ENCODE data around the gene MROH8. TPM values are rescaled to one million over a fixed set of nuclear protein-coding genes. Genes with fewer than 3 reads are reported as not detected.

The MROH8 gene
- total and polyA plus RNA-seq, 2 of the 13 experiments (the other 11 are each of a cell fraction or from before 2014, with no cell fraction given) = 2.6 to 5.5 TPM

- TF ChIP-seq ZNF280B (CRISPR knock-in tag; IDR thresholded peaks at IDR 0.05; ENCODE audit: borderline replicate concordance) = no peak
- no peak for TF ChIP-seq ZFP41 (CRISPR knock-in tag; IDR thresholded peaks at IDR 0.05; ENCODE audit: borderline replicate concordance)
- TF ChIP-seq ZMYM3 (CRISPR knock-in tag; IDR thresholded peaks at IDR 0.05) = no peak; the same call in 1 of the 2 replicates
- TF ChIP-seq FOXO1 (CRISPR knock-in tag; IDR thresholded peaks at IDR 0.05) = no peak
- no peak for TF ChIP-seq CCDC6 (CRISPR knock-in tag; IDR thresholded peaks at IDR 0.05)
- TF ChIP-seq EHMT2 (IDR thresholded peaks at IDR 0.05; ENCODE audit: borderline replicate concordance, low read depth, low read length) = no peak
- 0 out of 2 replicates have a peak, but pooled peaks have one; percentile 34 for TF ChIP-seq MIER3 (CRISPR knock-in tag; IDR thresholded peaks at IDR 0.05; ENCODE audit: borderline replicate concordance)
- TF ChIP-seq ZNF382 (CRISPR knock-in tag; IDR thresholded peaks at IDR 0.05; ENCODE audit: borderline replicate concordance) = no peak
- TF ChIP-seq FOXA1 (IDR thresholded peaks at IDR 0.05) = no peak
- peak; percentile 44; the same call in 1 of the 2 replicates for TF ChIP-seq FOXA1 (CRISPR knock-in tag; IDR thresholded peaks at IDR 0.05)
- TF ChIP-seq SP1 (IDR thresholded peaks at IDR 0.05) = no peak
- TF ChIP-seq SP1 (CRISPR knock-in tag; IDR thresholded peaks at IDR 0.05) = no peak
- TF ChIP-seq TFDP2 (CRISPR knock-in tag; IDR thresholded peaks at IDR 0.05) = no peak
- no peak for TF ChIP-seq ZNF234 (CRISPR knock-in tag; conservative IDR thresholded peaks at IDR 0.05)
- no peak for TF ChIP-seq MXD4 (CRISPR knock-in tag; IDR thresholded peaks at IDR 0.05)
- TF ChIP-seq HMGXB4 (CRISPR knock-in tag; IDR thresholded peaks at IDR 0.05; ENCODE audit: borderline replicate concordance in 1 of 2, low read depth in 1 of 2) = no peak
- TF ChIP-seq CSRNP2 (CRISPR knock-in tag; conservative IDR thresholded peaks at IDR 0.05; ENCODE audit: low read depth) = no peak
- no peak for TF ChIP-seq SMYD3 (CRISPR knock-in tag; IDR thresholded peaks at IDR 0.05)
- TF ChIP-seq ZNF235 (CRISPR knock-in tag; IDR thresholded peaks at IDR 0.05; ENCODE audit: borderline replicate concordance) = no peak
- TF ChIP-seq ZNF629 (CRISPR knock-in tag; conservative IDR thresholded peaks at IDR 0.05) = 0 out of 2 replicates have a peak, but pooled peaks have one; percentile 36
- no peak for TF ChIP-seq ZBTB14 (CRISPR knock-in tag; IDR thresholded peaks at IDR 0.05)
- TF ChIP-seq FOSL2 (CRISPR knock-in tag; IDR thresholded peaks at IDR 0.05) = peak; percentile 87
Observed at GRCh38 chr20:37152284-37152683, 27.1 kb downstream of the MROH8 start (continued).

Data from HepG2 (cell line).